ENCODE results near the gene TMEM222. TPM values are rescaled to one million over a fixed set of nuclear protein-coding genes. Genes with fewer than 3 reads are reported as not detected.

The TMEM222 gene
- total RNA-seq, 1 donor from 2014 or later: 43.5 TPM

- Mint-ChIP-seq H3K27ac (ENCODE audit: unreplicated experiment) (peak within 1 kb of the TSS; percentile 67), H3K4me3 (ENCODE audit: unreplicated experiment) (no peak within 1 kb of the TSS), H3K36me3 (ENCODE audit: low read depth, unreplicated experiment) (no peaks in the 10 kb centered on the region), H3K9me3 (ENCODE audit: unreplicated experiment) (no peaks in the 10 kb centered on the region), H3K4me1 (ENCODE audit: unreplicated experiment) (peaks cover 31% of the 10 kb centered on the region), H3K27me3 (ENCODE audit: unreplicated experiment) (peaks cover 6% of the 10 kb centered on the region)
- TF ChIP-seq CTCF (IDR thresholded peaks at IDR 0.05; ENCODE audit: unreplicated experiment): no peak
- DNase-seq (ENCODE audit: low spot score): no peak
Observed at GRCh38 chr1:27374362-27375086, 52.6 kb downstream of the TMEM222 start, which contains the start of gene FCN3. TSS of gene FCN3 (minus strand) at chr1:27374824. CDS start at chr1:27374818, 6 bp downstream.

GRCh38 chr1:27377760-27378495, 56.0 kb downstream of the TMEM222 start:
- Mint-ChIP-seq H3K4me1 (ENCODE audit: unreplicated experiment) (peaks cover 33% of the 10 kb centered on the region), H3K4me3 (ENCODE audit: unreplicated experiment) (no peak overlapping the region), H3K36me3 (ENCODE audit: low read depth, unreplicated experiment) (peaks cover 4% of the 10 kb centered on the region), H3K9me3 (ENCODE audit: unreplicated experiment) (no peaks in the 10 kb centered on the region), H3K27ac (ENCODE audit: unreplicated experiment) (no peak overlapping the region), H3K27me3 (ENCODE audit: unreplicated experiment) (peaks cover 5% of the 10 kb centered on the region)
- no peak for DNase-seq (ENCODE audit: low spot score)
- TF ChIP-seq CTCF (IDR thresholded peaks at IDR 0.05; ENCODE audit: unreplicated experiment): no peak

- Mint-ChIP-seq H3K36me3 (ENCODE audit: low read depth, unreplicated experiment) (peaks cover 4% of the 10 kb centered on the region), H3K4me3 (ENCODE audit: unreplicated experiment) (no peak overlapping the region), H3K9me3 (ENCODE audit: unreplicated experiment) (no peaks in the 10 kb centered on the region), H3K27ac (ENCODE audit: unreplicated experiment) (no peak overlapping the region), H3K4me1 (ENCODE audit: unreplicated experiment) (peaks cover 22% of the 10 kb centered on the region), H3K27me3 (ENCODE audit: unreplicated experiment) (peaks cover 3% of the 10 kb centered on the region)
- DNase-seq (ENCODE audit: low spot score): no peak
- no peak for TF ChIP-seq CTCF (IDR thresholded peaks at IDR 0.05; ENCODE audit: unreplicated experiment)
Observed at GRCh38 chr1:27379564-27380122, 57.7 kb downstream of the TMEM222 start.

- no peak for TF ChIP-seq CTCF (IDR thresholded peaks at IDR 0.05; ENCODE audit: unreplicated experiment)
- peaks cover 19% of the 10 kb centered on the region for H3K4me1 Mint-ChIP-seq (ENCODE audit: unreplicated experiment)
Observed at GRCh38 chr1:27380224-27380623, 58.3 kb downstream of the TMEM222 start.

More at GRCh38 chr1:27380224-27380623, 58.3 kb downstream of the TMEM222 start:
- H3K27me3 Mint-ChIP-seq (ENCODE audit: unreplicated experiment): peaks cover 3% of the 10 kb centered on the region
- no peaks in the 10 kb centered on the region for H3K9me3 Mint-ChIP-seq (ENCODE audit: unreplicated experiment)
- H3K27ac Mint-ChIP-seq (ENCODE audit: unreplicated experiment): no peak overlapping the region
- H3K4me3 Mint-ChIP-seq (ENCODE audit: unreplicated experiment): no peak overlapping the region
- peaks cover 4% of the 10 kb centered on the region for H3K36me3 Mint-ChIP-seq (ENCODE audit: low read depth, unreplicated experiment)
- no peak for DNase-seq (ENCODE audit: low spot score)

Data from endothelial cell (in vitro differentiated cells).